CD4-positive, alpha-beta T cell treated with Interleukin-10 for 1 hour (primary cell): ENCODE data around the gene CTXND1.
"Not testable (repeated sequence)": the region's sequence is repeated elsewhere in the genome, so short reads cannot be mapped to it uniquely, and the experiment has no call there.

Experiments
- DNase-seq: peaks from one replicate; pipeline ENCODE4 v3.0.0-alpha.2; 2020

Gene CTXND1

GRCh38 chr15:80252121-80252518 is at the start of gene CTXND1:
Gene CTXND1, minus strand, starts transcription at chr15:80252213. Its CDS starts 50,264 bp downstream, at chr15:80201949.
- no peak for DNase-seq

DNA sequence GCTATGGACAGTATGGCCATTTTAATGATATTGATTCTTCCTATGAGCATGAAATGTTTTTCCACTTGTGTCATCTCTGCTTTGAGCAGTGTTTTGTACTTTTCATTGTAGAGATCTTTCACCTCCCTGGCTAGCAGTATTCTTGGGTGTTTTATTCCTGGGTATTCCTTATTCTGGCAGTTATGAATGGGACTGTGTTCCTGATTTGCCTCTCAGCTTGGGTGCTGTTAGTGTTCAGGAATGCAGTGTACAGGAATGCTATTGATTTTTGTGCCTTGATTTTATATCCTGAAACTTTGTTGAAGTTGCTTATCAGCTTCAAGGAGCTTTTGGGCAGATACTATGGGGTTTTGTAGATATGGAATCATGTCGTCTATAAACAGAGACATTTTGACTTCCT is 49.5 kb upstream of the CTXND1 start:
- DNase-seq = no peak

DNA sequence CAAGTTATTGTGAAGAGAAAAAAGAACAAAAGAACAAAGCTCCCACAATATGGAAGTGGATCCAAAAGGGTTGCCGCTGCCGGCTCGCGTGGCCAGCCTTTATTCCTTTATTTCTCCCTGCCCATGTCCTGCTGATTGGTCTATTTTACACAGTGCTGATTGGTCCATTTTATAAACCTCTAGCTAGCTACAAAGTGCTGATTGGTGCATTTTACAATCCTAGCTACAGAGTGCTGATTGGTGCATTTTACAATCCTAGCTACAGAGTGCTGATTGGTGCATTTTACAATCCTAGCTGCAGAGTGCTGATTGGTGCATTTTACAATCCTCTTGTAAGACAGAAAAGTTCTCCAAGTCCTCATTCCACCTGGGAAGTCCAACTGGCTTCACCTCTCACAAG is 43.8 kb upstream of the CTXND1 start:
- DNase-seq = not testable (repeated sequence)

GRCh38 chr15:80292079-80292478 is 40.1 kb upstream of the CTXND1 start:
- no peak for DNase-seq

DNA sequence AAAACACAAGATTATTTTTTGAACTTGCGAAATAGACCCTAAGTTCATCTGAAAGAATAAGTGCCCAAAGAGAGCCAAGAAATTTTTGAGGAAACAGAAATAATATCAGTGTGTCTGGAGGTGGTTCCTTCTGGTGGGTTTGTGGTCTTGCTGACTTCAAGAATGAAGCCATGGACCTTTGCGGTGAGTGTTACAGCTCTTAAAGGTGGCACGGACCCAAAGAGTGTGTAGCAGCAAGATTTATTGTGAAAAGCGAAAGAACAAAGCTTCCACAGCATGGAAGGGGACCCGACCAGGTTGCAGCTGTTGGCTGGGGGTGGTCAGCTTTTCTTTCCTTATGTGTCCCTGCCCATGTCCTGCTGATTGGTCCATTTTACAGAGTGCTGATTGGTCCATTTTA is 38.9 kb upstream of the CTXND1 start:
- DNase-seq = not testable (repeated sequence)

DNA sequence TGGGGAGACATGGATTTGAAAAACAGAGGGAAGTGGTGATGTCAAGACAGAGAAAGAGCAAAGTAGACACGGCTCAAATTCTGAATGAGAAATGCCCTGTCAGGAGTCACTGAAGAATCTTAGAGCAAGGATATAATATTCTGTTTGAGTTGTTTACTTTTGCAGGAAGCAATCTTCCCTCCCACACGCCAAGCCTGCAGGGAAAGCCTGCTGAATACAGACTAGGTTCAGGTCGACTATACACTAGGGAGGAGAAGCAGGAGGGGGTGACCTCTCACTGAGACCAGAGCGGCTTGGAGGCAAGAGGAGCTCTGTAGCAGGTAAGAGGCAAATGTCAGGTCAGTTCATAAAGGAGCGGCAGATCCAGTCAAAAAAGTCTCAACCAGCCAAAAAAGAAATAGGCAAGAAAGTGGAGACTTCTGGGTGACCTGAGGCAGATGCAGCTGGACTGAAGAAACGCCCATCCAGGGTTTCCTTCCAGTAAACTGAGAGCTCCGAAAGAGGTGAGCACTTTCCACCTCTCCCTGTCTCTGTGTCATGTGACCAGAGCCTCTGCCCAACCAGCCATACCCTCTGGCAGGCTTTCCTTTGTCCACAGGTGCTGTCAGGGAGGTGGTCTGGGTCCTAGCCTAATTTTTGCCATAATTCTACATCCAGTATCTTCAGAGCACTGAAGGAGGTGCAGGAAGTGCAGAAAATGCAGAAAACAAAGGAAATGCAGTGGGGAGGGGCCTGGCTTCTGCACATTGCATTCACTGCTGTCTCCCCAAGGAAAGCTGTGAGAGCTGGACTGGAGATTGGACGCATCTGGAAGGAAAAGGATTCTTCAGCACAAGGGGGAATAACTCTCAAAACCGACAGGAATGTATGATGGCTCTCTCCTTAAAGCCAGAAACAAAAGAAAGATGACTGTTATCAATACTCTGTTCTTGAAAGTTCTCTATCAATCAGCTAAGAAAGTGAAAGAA is 37.8 kb upstream of the CTXND1 start:
- no peak for DNase-seq

DNA sequence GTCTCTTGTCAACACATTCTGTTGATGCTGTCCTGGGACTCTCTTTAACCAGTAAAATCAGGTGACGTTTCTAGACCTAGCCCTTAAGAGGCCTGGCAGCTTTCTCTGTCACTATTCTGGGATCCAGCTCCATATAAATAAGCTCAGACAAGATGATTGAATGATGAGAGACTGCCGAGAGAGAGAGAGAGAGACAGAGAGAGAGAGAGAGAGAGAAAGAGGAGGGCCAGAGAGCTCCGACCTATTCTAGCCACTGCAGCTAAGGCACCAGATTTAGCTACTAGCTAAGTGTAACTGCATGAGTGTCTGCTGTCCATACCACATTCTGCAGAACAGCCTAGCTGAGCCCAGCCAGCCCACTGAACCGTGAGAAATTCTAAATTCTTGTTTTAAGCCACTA is 36.1 kb upstream of the CTXND1 start:
- no peak for DNase-seq

DNA sequence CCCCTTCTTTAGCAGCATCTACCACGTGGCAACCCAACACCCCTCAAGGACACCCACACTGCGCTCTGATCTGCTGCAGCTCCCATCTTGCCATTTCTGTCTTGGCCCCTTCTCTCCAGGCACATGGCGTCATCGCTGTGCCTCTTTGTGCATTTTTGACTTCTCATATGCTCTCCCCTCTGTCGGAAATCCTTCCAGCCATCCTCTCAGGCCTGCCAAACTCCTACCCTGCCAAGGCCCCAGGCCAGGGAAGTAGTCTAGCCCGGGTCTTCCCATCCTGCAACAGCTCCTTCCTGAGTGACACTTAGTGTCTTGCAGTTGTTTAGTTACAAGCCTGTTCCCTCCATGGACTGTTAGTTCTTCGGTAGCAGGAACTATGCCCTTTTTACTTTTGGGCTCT is 34.0 kb upstream of the CTXND1 start:
- DNase-seq = no peak

GRCh38 chr15:80285379-80285778 is 33.4 kb upstream of the CTXND1 start:
- DNase-seq = no peak

- no peak for DNase-seq
Measured at GRCh38 chr15:80283531-80283930, 31.5 kb upstream of the CTXND1 start.

GRCh38 chr15:80277147-80277546 is 25.1 kb upstream of the CTXND1 start:
- no peak for DNase-seq

DNA sequence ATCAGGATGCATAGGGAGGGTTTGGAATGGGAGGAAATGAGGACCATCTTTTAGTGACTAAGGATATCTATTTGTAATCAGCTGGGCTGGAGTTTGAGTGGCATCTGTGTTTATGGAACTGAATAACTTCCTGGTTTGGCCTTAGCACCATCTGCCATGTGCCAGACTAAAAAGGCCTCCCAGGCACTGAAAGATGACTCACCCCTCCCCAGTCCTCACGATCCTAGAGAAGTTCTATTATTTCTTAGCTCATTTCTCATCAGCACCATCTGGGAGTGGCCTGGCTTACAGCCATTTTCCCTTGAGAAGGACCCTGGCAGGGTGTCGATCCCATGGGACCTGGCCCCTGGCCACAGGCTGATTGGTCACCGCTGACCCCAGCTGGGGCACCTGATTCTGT is 23.9 kb upstream of the CTXND1 start:
- DNase-seq = no peak

DNA sequence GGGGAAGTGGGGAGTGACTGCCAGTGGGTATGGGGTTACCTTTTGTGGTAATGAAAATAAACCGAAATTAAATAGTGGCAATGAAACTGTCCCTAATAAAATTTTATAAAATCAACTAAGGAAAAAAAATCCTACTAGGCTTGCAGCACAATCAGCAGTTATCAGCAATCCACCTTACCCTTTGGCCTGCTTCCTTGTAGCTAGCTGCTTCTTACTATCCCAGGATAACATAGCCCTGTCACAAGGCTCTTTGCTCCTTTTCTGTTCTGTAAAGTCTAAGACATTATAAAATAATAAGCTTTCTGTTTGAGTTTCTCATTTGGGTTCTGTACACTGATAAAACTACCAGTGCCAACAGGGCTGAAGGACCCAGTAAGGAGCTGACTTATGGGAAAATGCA is 23.0 kb upstream of the CTXND1 start:
- DNase-seq = no peak

GRCh38 chr15:80274554-80274953 is 22.5 kb upstream of the CTXND1 start:
- DNase-seq = no peak

GRCh38 chr15:80272987-80273386 is 21.0 kb upstream of the CTXND1 start:
- DNase-seq = no peak

GRCh38 chr15:80270472-80270871 is 18.5 kb upstream of the CTXND1 start:
- DNase-seq = no peak

DNA sequence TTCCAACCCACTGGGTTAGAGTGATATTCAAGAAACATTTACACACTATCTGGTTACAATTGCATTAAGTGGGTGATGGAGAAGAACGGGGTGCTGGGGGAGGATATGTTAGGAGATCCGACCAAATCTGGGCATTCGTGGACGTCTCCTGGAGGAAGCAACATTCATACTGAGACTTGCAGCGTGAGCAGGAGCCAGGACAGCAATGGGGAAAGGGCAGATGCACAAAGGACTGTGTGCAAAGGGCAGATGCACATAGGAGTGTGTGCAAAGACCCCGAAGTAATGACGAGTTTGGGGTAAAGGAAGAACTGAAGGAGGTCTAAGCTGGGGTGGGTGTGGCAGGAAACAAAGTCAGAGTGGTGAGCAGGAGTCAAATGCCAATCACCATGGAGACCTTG is 16.1 kb upstream of the CTXND1 start:
- DNase-seq = no peak

GRCh38 chr15:80267658-80268057 is 15.6 kb upstream of the CTXND1 start:
- no peak for DNase-seq

GRCh38 chr15:80266745-80267144 is 14.7 kb upstream of the CTXND1 start:
- no peak for DNase-seq

DNA sequence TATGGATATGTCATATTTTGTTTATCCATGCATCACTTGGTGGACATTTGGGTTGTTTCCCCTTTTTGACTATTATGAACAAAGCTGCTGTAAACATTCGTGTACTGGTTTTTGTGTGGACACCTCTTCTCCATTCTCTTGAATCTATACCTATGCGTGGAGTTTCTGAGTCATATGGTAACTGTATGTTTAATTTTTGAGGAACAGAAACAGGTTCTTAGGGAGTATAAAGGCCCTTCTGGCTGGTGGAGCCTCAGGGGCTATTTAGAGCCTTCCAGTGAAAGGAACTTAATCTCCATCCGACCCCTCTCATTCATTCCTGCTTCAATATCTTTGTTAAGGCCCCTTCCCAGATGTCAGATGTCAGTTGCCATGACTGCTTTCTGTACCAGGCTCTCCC is 14.1 kb upstream of the CTXND1 start:
- no peak for DNase-seq

DNA sequence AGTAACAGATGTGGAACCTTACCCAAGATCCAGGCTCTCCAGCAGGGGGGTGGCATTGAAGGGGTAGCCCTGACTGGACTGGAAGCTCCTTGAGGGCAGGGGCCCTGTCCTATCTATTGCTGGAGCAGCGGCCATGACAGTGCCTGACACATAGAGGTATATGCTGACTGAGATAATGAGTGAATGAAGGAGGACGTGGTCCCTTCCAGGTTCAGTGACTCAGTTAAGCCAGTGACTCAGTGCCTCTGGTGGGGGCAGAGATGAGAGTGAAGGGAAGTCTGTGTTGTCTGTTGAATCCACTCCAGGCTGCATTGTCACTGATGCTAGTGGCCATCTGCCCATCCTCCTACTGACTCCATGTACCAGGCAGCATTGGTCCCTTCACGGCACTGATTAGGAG is 13.0 kb upstream of the CTXND1 start:
- DNase-seq = no peak

GRCh38 chr15:80264031-80264430 is 12.0 kb upstream of the CTXND1 start:
- no peak for DNase-seq

- no peak for DNase-seq
Measured at GRCh38 chr15:80260551-80260950, 8.5 kb upstream of the CTXND1 start.

- no peak for DNase-seq
Measured at GRCh38 chr15:80259942-80260510, 8.0 kb upstream of the CTXND1 start.
